ENCODE data around the gene TUBA4B. TPM values are rescaled to one million over a fixed set of nuclear protein-coding genes. Genes with fewer than 3 reads are reported as not detected.

The TUBA4B gene
- polyA plus RNA-seq, 3 donors, result not detected

DNA sequence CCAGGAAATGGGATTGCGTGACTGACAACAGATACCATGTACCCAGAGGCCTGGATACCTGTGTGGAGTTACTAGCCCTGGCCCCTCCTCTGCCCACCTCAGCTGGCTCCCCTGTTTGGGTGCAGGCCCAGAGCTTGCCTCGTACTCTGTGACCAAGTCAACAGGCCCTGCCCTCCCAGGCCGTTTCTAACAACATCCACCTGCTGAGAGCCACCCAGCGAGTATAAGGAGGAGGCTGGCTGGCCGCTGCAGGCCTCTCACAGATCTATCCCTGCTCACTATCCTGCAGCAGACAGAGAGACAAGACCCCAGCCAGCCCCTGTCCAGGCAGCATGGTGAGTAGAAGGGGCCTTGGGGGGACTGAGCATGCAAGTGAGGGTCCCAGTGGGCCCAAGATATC is 13.2 kb downstream of the TUBA4B start:
- Histone ChIP-seq H2AFZ (ENCODE audit: insufficient read depth, low read depth, low read length, poor library complexity, severe bottlenecking) (no peak overlapping the region), H3K9ac (ENCODE audit: insufficient read depth, low read length, poor library complexity, severe bottlenecking) (no peak overlapping the region), H3K27me3 (ENCODE audit: control insufficient read depth in 2 of 2, insufficient read depth in 2 of 2, low read length in 2 of 2) (no peaks in the 10 kb centered on the region), H4K20me1 (ENCODE audit: insufficient read depth, low read length) (no peaks in the 10 kb centered on the region), H3K9me3 (replicated peaks in 1 of 2; ENCODE audit: control insufficient read depth in 1 of 2, insufficient read depth in 1 of 2, low read length in 2 of 2) (no peaks in the 10 kb centered on the region), H3K4me2 (replicated peaks; ENCODE audit: extremely low read depth, low read length, poor library complexity, severe bottlenecking) (no peak overlapping the region), H3K4me3 (replicated peaks in 1 of 3; ENCODE audit: low read depth in 2 of 3, low read length in 3 of 3) (no peak overlapping the region), H3K4me1 (ENCODE audit: control insufficient read depth in 1 of 2, insufficient read depth in 2 of 2, low read length in 2 of 2) (no peaks in the 10 kb centered on the region), H3K27ac (ENCODE audit: low read depth in 1 of 2, low read length in 2 of 2) (no peak overlapping the region), H3K36me3 (replicated peaks in 1 of 2; ENCODE audit: control insufficient read depth in 1 of 2, insufficient read depth in 2 of 2, low read length in 2 of 2) (no peaks in the 10 kb centered on the region), H3K79me2 (ENCODE audit: insufficient read depth, low read length) (no peaks in the 10 kb centered on the region)
- Mint-ChIP-seq H3K36me3 (no peaks in the 10 kb centered on the region), H3K4me1 (no peaks in the 10 kb centered on the region), H3K4me3 (no peak overlapping the region), H3K9me3 (no peaks in the 10 kb centered on the region), H3K27me3 (ENCODE audit: low read depth in 3 of 3) (peaks cover 5 to 14% (median 12%) of the 10 kb centered on the region in 3 donors), H3K27ac (no peak overlapping the region)
- 93% methylated on average over 1 of the region's 5 CpGs for WGBS (ENCODE audit: insufficient coverage)
- DNase-seq, result no peak
- intact Hi-C loops (cut with micrococcal nuclease), result no loop called here
- TF ChIP-seq, protein P1, sequence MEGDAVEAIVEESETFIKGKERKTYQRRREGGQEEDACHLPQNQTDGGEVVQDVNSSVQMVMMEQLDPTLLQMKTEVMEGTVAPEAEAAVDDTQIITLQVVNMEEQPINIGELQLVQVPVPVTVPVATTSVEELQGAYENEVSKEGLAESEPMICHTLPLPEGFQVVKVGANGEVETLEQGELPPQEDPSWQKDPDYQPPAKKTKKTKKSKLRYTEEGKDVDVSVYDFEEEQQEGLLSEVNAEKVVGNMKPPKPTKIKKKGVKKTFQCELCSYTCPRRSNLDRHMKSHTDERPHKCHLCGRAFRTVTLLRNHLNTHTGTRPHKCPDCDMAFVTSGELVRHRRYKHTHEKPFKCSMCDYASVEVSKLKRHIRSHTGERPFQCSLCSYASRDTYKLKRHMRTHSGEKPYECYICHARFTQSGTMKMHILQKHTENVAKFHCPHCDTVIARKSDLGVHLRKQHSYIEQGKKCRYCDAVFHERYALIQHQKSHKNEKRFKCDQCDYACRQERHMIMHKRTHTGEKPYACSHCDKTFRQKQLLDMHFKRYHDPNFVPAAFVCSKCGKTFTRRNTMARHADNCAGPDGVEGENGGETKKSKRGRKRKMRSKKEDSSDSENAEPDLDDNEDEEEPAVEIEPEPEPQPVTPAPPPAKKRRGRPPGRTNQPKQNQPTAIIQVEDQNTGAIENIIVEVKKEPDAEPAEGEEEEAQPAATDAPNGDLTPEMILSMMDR (IDR thresholded peaks at IDR 0.05), result no peak

DNA sequence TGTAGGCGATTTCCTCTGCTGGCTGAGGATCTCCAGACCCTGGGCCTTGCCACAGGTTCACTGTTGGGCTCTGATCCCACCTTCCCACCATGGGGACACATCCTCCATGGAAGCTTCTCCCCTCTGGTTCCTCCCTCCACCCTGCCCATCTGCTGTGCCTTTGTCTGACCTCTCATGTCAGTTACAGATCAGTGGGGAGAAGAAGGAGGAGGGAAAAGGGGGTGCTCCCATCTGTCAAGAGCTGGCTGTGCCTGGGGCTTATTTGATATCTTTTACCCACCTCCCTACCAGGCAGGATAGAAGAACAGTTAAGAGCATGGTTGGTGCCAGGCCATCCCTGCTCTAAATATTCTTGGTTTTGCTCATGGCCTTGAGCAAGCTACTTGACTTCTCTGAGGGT is 13.8 kb downstream of the TUBA4B start:
- TF ChIP-seq, protein P1 (IDR thresholded peaks at IDR 0.05), result no peak
- WGBS (ENCODE audit: insufficient coverage), result no CpG with 5 or more reads among the region's 1 CpG
- no peak overlapping the region for H3K27ac Mint-ChIP-seq
- DNase-seq, result no peak
- Histone ChIP-seq H2AFZ (ENCODE audit: insufficient read depth, low read depth, low read length, poor library complexity, severe bottlenecking) (no peak overlapping the region), H3K4me2 (replicated peaks; ENCODE audit: extremely low read depth, low read length, poor library complexity, severe bottlenecking) (no peak overlapping the region), H4K20me1 (ENCODE audit: insufficient read depth, low read length) (no peaks in the 10 kb centered on the region), H3K4me3 (replicated peaks in 1 of 3; ENCODE audit: low read depth in 2 of 3, low read length in 3 of 3) (no peak overlapping the region), H3K4me1 (ENCODE audit: control insufficient read depth in 1 of 2, insufficient read depth in 2 of 2, low read length in 2 of 2) (no peaks in the 10 kb centered on the region), H3K9me3 (replicated peaks in 1 of 2; ENCODE audit: control insufficient read depth in 1 of 2, insufficient read depth in 1 of 2, low read length in 2 of 2) (no peaks in the 10 kb centered on the region), H3K27ac (ENCODE audit: low read depth in 1 of 2, low read length in 2 of 2) (no peak overlapping the region), H3K36me3 (replicated peaks in 1 of 2; ENCODE audit: control insufficient read depth in 1 of 2, insufficient read depth in 2 of 2, low read length in 2 of 2) (no peaks in the 10 kb centered on the region), H3K9ac (ENCODE audit: insufficient read depth, low read length, poor library complexity, severe bottlenecking) (no peak overlapping the region), H3K79me2 (ENCODE audit: insufficient read depth, low read length) (no peaks in the 10 kb centered on the region), H3K27me3 (ENCODE audit: control insufficient read depth in 2 of 2, insufficient read depth in 2 of 2, low read length in 2 of 2) (no peaks in the 10 kb centered on the region)
- intact Hi-C loops (cut with micrococcal nuclease), result no loop called here
- H3K36me3 Mint-ChIP-seq, result no peaks in the 10 kb centered on the region
- H3K27me3 Mint-ChIP-seq (ENCODE audit: low read depth in 3 of 3), result peaks cover 5 to 17% (median 13%) of the 10 kb centered on the region in 3 donors
- H3K4me3 Mint-ChIP-seq, result no peak overlapping the region
- H3K9me3 Mint-ChIP-seq, result no peaks in the 10 kb centered on the region
- H3K4me1 Mint-ChIP-seq, result no peaks in the 10 kb centered on the region
